WTC11 (cell line): ENCODE data around the gene RPS5.

Experiments
- ATF2 ChIP-seq: sonication (generic); formaldehyde crosslinking; IDR thresholded peaks from 2 replicates; pipeline ENCODE4 v1.8.1; 2022; ENCODE audit warnings: low read depth, missing genetic modification reagents, borderline replicate concordance
- CTCF ChIP-seq: fragments of 200-600 bp; IDR thresholded peaks from 2 replicates; pipeline ENCODE4 v1.8.0; 2022; ENCODE audit warnings: antibody characterized with exemption
- FOXK1 ChIP-seq: sonication (generic); formaldehyde crosslinking; IDR thresholded peaks from 2 replicates; pipeline ENCODE4 v1.8.0; 2022; ENCODE audit warnings: mild to moderate bottlenecking, moderate library complexity, missing genetic modification reagents
- IRF1 ChIP-seq: sonication (generic); formaldehyde crosslinking; IDR thresholded peaks from 2 replicates; pipeline ENCODE4 v1.8.0; 2023; ENCODE audit warnings: missing genetic modification reagents
- JUN ChIP-seq: sonication (generic); formaldehyde crosslinking; IDR thresholded peaks from 2 replicates; pipeline ENCODE4 v1.8.0; 2023; ENCODE audit warnings: mild to moderate bottlenecking, missing genetic modification reagents
- NR2C2 ChIP-seq: sonication (generic); formaldehyde crosslinking; IDR thresholded peaks from 2 replicates; pipeline ENCODE4 v1.8.0; 2022; ENCODE audit warnings: mild to moderate bottlenecking, missing genetic modification reagents
- RORB ChIP-seq: fragments of 250-450 bp; sonication (Bioruptor Pico); IDR thresholded peaks from 2 replicates; pipeline ENCODE4 v1.9.0; 2021; ENCODE audit warnings: mild to moderate bottlenecking
- SP1 ChIP-seq: sonication (generic); formaldehyde crosslinking; conservative IDR thresholded peaks from 2 replicates; pipeline ENCODE4 v1.8.1; 2022; ENCODE audit warnings: missing genetic modification reagents
- STAT6 ChIP-seq: sonication (generic); formaldehyde crosslinking; conservative IDR thresholded peaks from 2 replicates; pipeline ENCODE4 v1.8.1; 2023; ENCODE audit warnings: mild to moderate bottlenecking, low read depth, missing genetic modification reagents, moderate library complexity
- TEAD4 ChIP-seq: sonication (generic); formaldehyde crosslinking; IDR thresholded peaks from 2 replicates; pipeline ENCODE4 v1.8.0; 2022; ENCODE audit warnings: mild to moderate bottlenecking, missing genetic modification reagents
- ZNF121 ChIP-seq: sonication (generic); formaldehyde crosslinking; IDR thresholded peaks from 2 replicates; pipeline ENCODE4 v1.8.0; 2023; ENCODE audit warnings: missing genetic modification reagents
- ZNF512 ChIP-seq: sonication (generic); formaldehyde crosslinking; IDR thresholded peaks from 2 replicates; pipeline ENCODE4 v1.8.1; 2022; ENCODE audit warnings: missing genetic modification reagents, borderline replicate concordance
- TF ChIP-seq, protein P1 (sequence below): sonication (generic); formaldehyde crosslinking; IDR thresholded peaks from 2 replicates; pipeline ENCODE4 v1.8.1; 2023; ENCODE audit warnings: mild to moderate bottlenecking, missing genetic modification reagents, moderate library complexity
- TF ChIP-seq, protein P2 (sequence below): fragments of 250-450 bp; sonication (Bioruptor Pico); IDR thresholded peaks from 2 replicates; pipeline ENCODE4 v1.9.0; 2021; ENCODE audit warnings: moderate library complexity, mild to moderate bottlenecking, inconsistent platforms, borderline replicate concordance

GRCh38 chr19:58381460-58382212 is 5.4 kb upstream of the RPS5 start:
- no peak for TF ChIP-seq ZNF121 (CRISPR knock-in tag)
- TF ChIP-seq CTCF = no peak
- TF ChIP-seq, protein P1, sequence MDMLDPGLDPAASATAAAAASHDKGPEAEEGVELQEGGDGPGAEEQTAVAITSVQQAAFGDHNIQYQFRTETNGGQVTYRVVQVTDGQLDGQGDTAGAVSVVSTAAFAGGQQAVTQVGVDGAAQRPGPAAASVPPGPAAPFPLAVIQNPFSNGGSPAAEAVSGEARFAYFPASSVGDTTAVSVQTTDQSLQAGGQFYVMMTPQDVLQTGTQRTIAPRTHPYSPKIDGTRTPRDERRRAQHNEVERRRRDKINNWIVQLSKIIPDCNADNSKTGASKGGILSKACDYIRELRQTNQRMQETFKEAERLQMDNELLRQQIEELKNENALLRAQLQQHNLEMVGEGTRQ (CRISPR knock-in tag) = no peak
- TF ChIP-seq JUN (CRISPR knock-in tag) = no peak
- TF ChIP-seq, protein P2, sequence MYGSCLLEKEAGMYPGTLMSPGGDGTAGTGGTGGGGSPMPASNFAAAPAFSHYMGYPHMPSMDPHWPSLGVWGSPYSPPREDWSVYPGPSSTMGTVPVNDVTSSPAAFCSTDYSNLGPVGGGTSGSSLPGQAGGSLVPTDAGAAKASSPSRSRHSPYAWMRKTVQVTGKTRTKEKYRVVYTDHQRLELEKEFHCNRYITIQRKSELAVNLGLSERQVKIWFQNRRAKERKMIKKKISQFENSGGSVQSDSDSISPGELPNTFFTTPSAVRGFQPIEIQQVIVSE (CRISPR knock-in tag) = no peak
- no peak for TF ChIP-seq IRF1 (CRISPR knock-in tag)
- no peak for TF ChIP-seq SP1 (CRISPR knock-in tag)
- TF ChIP-seq STAT6 (CRISPR knock-in tag) = no peak
- TF ChIP-seq NR2C2 (CRISPR knock-in tag) = no peak
- no peak for TF ChIP-seq ZNF512 (CRISPR knock-in tag)
- TF ChIP-seq TEAD4 (CRISPR knock-in tag) = no peak
- TF ChIP-seq ATF2 = no peak
- TF ChIP-seq FOXK1 (CRISPR knock-in tag) = no peak
- no peak for TF ChIP-seq RORB
